22Rv1 (cell line): ENCODE results near the gene MKI67.

ENCODE experiments used
- H3K27ac ChIP-seq: fragments of 450-650 bp; 2 replicates; pipeline ENCODE4 v1.5.1; 2017
- CTCF ChIP-seq: fragments of 450-650 bp; IDR thresholded peaks from 2 replicates; pipeline ENCODE4 v1.5.1; 2017; ENCODE audit warnings: mild to moderate bottlenecking
- ZFX ChIP-seq: fragments of 450-650 bp; IDR thresholded peaks from 2 replicates; pipeline ENCODE4 v1.6.1; 2017; ENCODE audit warnings: antibody characterized with exemption, borderline replicate concordance

The MKI67 gene

GRCh38 chr10:128051548-128051947 is 74.7 kb downstream of the MKI67 start:
- H3K27ac ChIP-seq = no peak overlapping the region

GRCh38 chr10:128050936-128051335 is 75.3 kb downstream of the MKI67 start:
- TF ChIP-seq CTCF (no peak), ZFX (no peak)

More at GRCh38 chr10:128051548-128051947, 74.7 kb downstream of the MKI67 start:
- TF ChIP-seq ZFX (no peak), CTCF (no peak)

GRCh38 chr10:128050121-128050516 is 76.1 kb downstream of the MKI67 start:
- no peak for TF ChIP-seq CTCF
- no peak for TF ChIP-seq ZFX
- no peak overlapping the region for H3K27ac ChIP-seq

More at GRCh38 chr10:128050936-128051335, 75.3 kb downstream of the MKI67 start:
- no peak overlapping the region for H3K27ac ChIP-seq

GRCh38 chr10:128049226-128050120 is 76.8 kb downstream of the MKI67 start:
- no peak overlapping the region for H3K27ac ChIP-seq
- TF ChIP-seq CTCF = no peak
- no peak for TF ChIP-seq ZFX

GRCh38 chr10:128048819-128049210 is 77.4 kb downstream of the MKI67 start:
- H3K27ac ChIP-seq = no peak overlapping the region

GRCh38 chr10:128047991-128048818 is 78.0 kb downstream of the MKI67 start:
- no peak for TF ChIP-seq ZFX
- no peak for TF ChIP-seq CTCF
- peak overlapping the region; percentile 44 for H3K27ac ChIP-seq

More at GRCh38 chr10:128048819-128049210, 77.4 kb downstream of the MKI67 start:
- TF ChIP-seq CTCF = no peak
- TF ChIP-seq ZFX = no peak
